ENCODE data around the gene RAX. TPM values are rescaled to one million over a fixed set of nuclear protein-coding genes. Genes with fewer than 3 reads are reported as not detected.

The RAX gene
- not detected for polyA plus RNA-seq (ENCODE audit: insufficient read length in 3 of 3)

- no peak for DNase-seq (ENCODE audit: low read depth in 3 of 3, low spot score in 2 of 3)
Observed at GRCh38 chr18:59272891-59273758, at the start of gene RAX. Gene RAX (minus strand): TSS chr18:59273454. CDS start chr18:59273206, 248 bp downstream.

GRCh38 chr18:59318460-59319050 is 45.3 kb upstream of the RAX start, which contains the start of gene CPLX4:
Gene CPLX4 (minus strand): TSS chr18:59318649. CDS start chr18:59318462, 187 bp downstream.
- no peak for DNase-seq (ENCODE audit: low read depth in 3 of 3, low spot score in 2 of 3)

- DNase-seq (ENCODE audit: low read depth in 3 of 3, low spot score in 2 of 3) = no peak
Observed at GRCh38 chr18:59311631-59312030, 38.4 kb upstream of the RAX start.

- no peak for DNase-seq (ENCODE audit: low read depth in 3 of 3, low spot score in 2 of 3)
Observed at GRCh38 chr18:59308938-59309260, 35.6 kb upstream of the RAX start.

- peak; percentile 31 to 50 (median 49) for DNase-seq (ENCODE audit: low read depth in 3 of 3, low spot score in 2 of 3)
Observed at GRCh38 chr18:59308248-59308937, 35.1 kb upstream of the RAX start.

- no peak for DNase-seq (ENCODE audit: low read depth in 3 of 3, low spot score in 2 of 3)
Observed at GRCh38 chr18:59306640-59307039, 33.4 kb upstream of the RAX start.

- DNase-seq (ENCODE audit: low read depth in 3 of 3, low spot score in 2 of 3) = no peak
Observed at GRCh38 chr18:59305295-59305694, 32.0 kb upstream of the RAX start.

GRCh38 chr18:59303656-59304195 is 30.5 kb upstream of the RAX start:
- DNase-seq (ENCODE audit: low read depth in 3 of 3, low spot score in 2 of 3) = no peak

- no peak for DNase-seq (ENCODE audit: low read depth in 3 of 3, low spot score in 2 of 3)
Observed at GRCh38 chr18:59303006-59303405, 29.8 kb upstream of the RAX start.

- DNase-seq (ENCODE audit: low read depth in 3 of 3, low spot score in 2 of 3) = no peak
Observed at GRCh38 chr18:59301929-59302328, 28.7 kb upstream of the RAX start.

- no peak for DNase-seq (ENCODE audit: low read depth in 3 of 3, low spot score in 2 of 3)
Observed at GRCh38 chr18:59300676-59301285, 27.5 kb upstream of the RAX start.

- no peak for DNase-seq (ENCODE audit: low read depth in 3 of 3, low spot score in 2 of 3)
Observed at GRCh38 chr18:59298871-59299270, 25.6 kb upstream of the RAX start.

GRCh38 chr18:59293317-59293716 is 20.1 kb upstream of the RAX start:
- DNase-seq (ENCODE audit: low read depth in 3 of 3, low spot score in 2 of 3) = no peak

- DNase-seq (ENCODE audit: low read depth in 3 of 3, low spot score in 2 of 3) = no peak
Observed at GRCh38 chr18:59286341-59286740, 13.1 kb upstream of the RAX start.

GRCh38 chr18:59282341-59282740 is 9.1 kb upstream of the RAX start:
- DNase-seq (ENCODE audit: low read depth in 3 of 3, low spot score in 2 of 3) = no peak

- DNase-seq (ENCODE audit: low read depth in 3 of 3, low spot score in 2 of 3) = no peak
Observed at GRCh38 chr18:59279722-59280121, 6.5 kb upstream of the RAX start.

- no peak for DNase-seq (ENCODE audit: low read depth in 3 of 3, low spot score in 2 of 3)
Observed at GRCh38 chr18:59279193-59279592, 5.9 kb upstream of the RAX start.

GRCh38 chr18:59278793-59279192 is 5.5 kb upstream of the RAX start:
- no peak for DNase-seq (ENCODE audit: low read depth in 3 of 3, low spot score in 2 of 3)

- no peak for DNase-seq (ENCODE audit: low read depth in 3 of 3, low spot score in 2 of 3)
Observed at GRCh38 chr18:59276047-59276446, 2.8 kb upstream of the RAX start.

GRCh38 chr18:59275406-59275949 is 2.2 kb upstream of the RAX start:
- DNase-seq (ENCODE audit: low read depth in 3 of 3, low spot score in 2 of 3) = no peak

- no peak for DNase-seq (ENCODE audit: low read depth in 3 of 3, low spot score in 2 of 3)
Observed at GRCh38 chr18:59274533-59274928, 1.3 kb upstream of the RAX start.
